Measurements from ENCODE around the gene CYTH3. TPM values are rescaled to one million over a fixed set of nuclear protein-coding genes. Genes with fewer than 3 reads are reported as not detected.

Gene CYTH3
- total and polyA plus RNA-seq, 2 of the 4 experiments (the other 2 are of a cell fraction), result 14.2 to 34.8 TPM

DNA sequence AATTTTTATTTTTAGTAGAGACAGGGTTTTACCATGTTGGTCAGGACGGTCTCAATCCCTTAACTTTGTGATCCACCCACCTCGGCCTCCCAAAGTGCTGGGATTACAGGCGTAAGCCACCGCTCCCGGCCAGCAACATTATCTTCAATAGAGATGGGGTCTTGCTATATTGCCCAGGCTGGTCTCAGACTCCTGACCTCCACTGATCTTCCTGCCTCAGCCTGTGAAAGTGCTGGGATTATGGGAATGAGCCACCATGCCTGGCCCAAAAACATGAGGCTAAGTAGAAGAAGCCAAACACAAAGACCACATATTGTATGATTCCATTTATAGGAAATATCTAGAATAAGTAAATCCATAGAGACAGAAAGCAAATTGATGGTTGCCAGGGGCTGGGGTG is 19.1 kb upstream of the CYTH3 start:
- POLR2A ChIA-PET (ENCODE audit: unreplicated experiment), result no interaction called here
- Histone ChIP-seq H2AK5ac (ENCODE audit: low read depth, low read length) (no peak overlapping the region), H3K4me1 (ENCODE audit: control insufficient read depth, insufficient read depth, low read length) (peaks cover 2% of the 10 kb centered on the region; the same call in 1 of the 2 replicates), H3K9ac (ENCODE audit: low read depth, low read length) (no peak overlapping the region), H2BK120ac (ENCODE audit: low read depth, low read length) (no peak overlapping the region), H3K4ac (ENCODE audit: low read depth, low read length) (no peak overlapping the region), H3K18ac (ENCODE audit: low read depth, low read length) (no peak overlapping the region), H3K36me3 (ENCODE audit: control insufficient read depth, insufficient read depth, low read length) (no peaks in the 10 kb centered on the region), H4K20me1 (ENCODE audit: insufficient read depth, low read length) (no peaks in the 10 kb centered on the region), H4K8ac (ENCODE audit: low read depth in 2 of 2, low read length in 2 of 2) (no peak overlapping the region), H3K4me2 (ENCODE audit: low read depth, low read length) (no peak overlapping the region), H2AK9ac (replicated peaks; ENCODE audit: low read depth, low read length, poor library complexity) (no peak overlapping the region), H3K4me3 (ENCODE audit: insufficient read depth, low read depth, low read length) (no peak overlapping the region), H3K14ac (replicated peaks; ENCODE audit: low read depth, low read length) (no peak overlapping the region), H4K5ac (ENCODE audit: low read depth, low read length) (no peak overlapping the region), H3K9me3 (ENCODE audit: control insufficient read depth, insufficient read depth, low read length) (no peaks in the 10 kb centered on the region), H2BK5ac (ENCODE audit: low read depth, low read length, poor library complexity, severe bottlenecking) (no peak overlapping the region), H3K27ac (ENCODE audit: insufficient read depth, low read length) (no peak overlapping the region), H3K27me3 (ENCODE audit: control insufficient read depth, insufficient read depth, low read length) (no peaks in the 10 kb centered on the region), H3K56ac (ENCODE audit: extremely low read depth, insufficient read depth, low read length) (no peak overlapping the region), H3K79me1 (ENCODE audit: low read depth in 1 of 2, low read length in 2 of 2) (no peaks in the 10 kb centered on the region), H4K91ac (ENCODE audit: insufficient read depth, low read depth, low read length) (no peak overlapping the region), H2BK15ac (ENCODE audit: low read depth, low read length) (no peak overlapping the region), H3K9me1 (ENCODE audit: insufficient read depth, low read length) (peaks cover 3% of the 10 kb centered on the region; the same call in 1 of the 2 replicates), H3K23ac (ENCODE audit: low read depth, low read length) (no peak overlapping the region), H2AFZ (replicated peaks; ENCODE audit: low read length, poor library complexity) (no peak overlapping the region), H2BK20ac (ENCODE audit: low read depth, low read length) (no peak overlapping the region)
- WGBS, 2 experiments (ENCODE audit: extremely low coverage in 2 of 2, insufficient read length in 1 of 2), result 100% methylated on average over 2 of the region's 5 CpGs; no CpG with 5 or more reads in 1 of the 2 experiments
- BruUV-seq (replicated peaks), result no TSS peak
- in situ Hi-C loops (cut with MboI; ENCODE audit: low sequenced_read_pairs), result no loop called here
- CTCF ChIA-PET, result interaction anchor here (0.6 kb wide), 1 partner anchor 138 kb away, joined by 5 read pairs; no protein-coding TSS in a partner anchor
- TF ChIP-seq MAZ (IDR thresholded peaks at IDR 0.05; ENCODE audit: borderline replicate concordance, low read depth, low read length) (no peak), CEBPB (IDR thresholded peaks at IDR 0.05; ENCODE audit: low read depth, low read length) (no peak), RCOR1 (IDR thresholded peaks at IDR 0.05; ENCODE audit: insufficient replicate concordance, low read length) (no peak), MAFK (IDR thresholded peaks at IDR 0.05; ENCODE audit: low read depth, low read length) (no peak), RAD21 (IDR thresholded peaks at IDR 0.05; ENCODE audit: low read length) (no peak), POLR2A (IDR thresholded peaks at IDR 0.05; ENCODE audit: low read depth, low read length) (no peak), NFE2L2 (IDR thresholded peaks at IDR 0.05; ENCODE audit: low read depth, low read length) (no peak), SMC3 (IDR thresholded peaks at IDR 0.05; ENCODE audit: low read depth, low read length) (no peak), FOS (IDR thresholded peaks at IDR 0.05; ENCODE audit: low read depth, low read length) (no peak), BHLHE40 (IDR thresholded peaks at IDR 0.05; ENCODE audit: low read depth, low read length) (no peak), CHD1 (IDR thresholded peaks at IDR 0.05; ENCODE audit: low read depth, low read length) (no peak), CTCF (conservative IDR thresholded peaks at IDR 0.05; ENCODE audit: low read depth, low read length) (no peak), ELK1 (IDR thresholded peaks at IDR 0.05; ENCODE audit: borderline replicate concordance, low read depth, low read length) (no peak), RFX5 (IDR thresholded peaks at IDR 0.05; ENCODE audit: low read depth, low read length) (no peak), MXI1 (IDR thresholded peaks at IDR 0.05; ENCODE audit: borderline replicate concordance, low read depth, low read length) (no peak)
- TF ChIP-seq, protein P1, sequence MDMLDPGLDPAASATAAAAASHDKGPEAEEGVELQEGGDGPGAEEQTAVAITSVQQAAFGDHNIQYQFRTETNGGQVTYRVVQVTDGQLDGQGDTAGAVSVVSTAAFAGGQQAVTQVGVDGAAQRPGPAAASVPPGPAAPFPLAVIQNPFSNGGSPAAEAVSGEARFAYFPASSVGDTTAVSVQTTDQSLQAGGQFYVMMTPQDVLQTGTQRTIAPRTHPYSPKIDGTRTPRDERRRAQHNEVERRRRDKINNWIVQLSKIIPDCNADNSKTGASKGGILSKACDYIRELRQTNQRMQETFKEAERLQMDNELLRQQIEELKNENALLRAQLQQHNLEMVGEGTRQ (IDR thresholded peaks at IDR 0.05; ENCODE audit: low read depth, low read length), result no peak
- no peak for ATAC-seq (ENCODE audit: low read depth)
- intact Hi-C loops (cut with micrococcal nuclease), result no loop called here
- dilution Hi-C loops (cut with HindIII; ENCODE audit: low sequenced_read_pairs, unreplicated experiment), result no loop called here
- DNase-seq, result no peak
